Activated T-cell treated with anti-CD3 and anti-CD28 coated beads for 48 hours (primary cell): ENCODE measurements around the gene MICAL3.
"Not testable (repeated sequence)": the region's sequence is repeated elsewhere in the genome, so short reads cannot be mapped to it uniquely, and the experiment has no call there.

Experiments used
- DNase-seq: peaks from one replicate; pipeline ENCODE4 v3.0.0-alpha.2; 2020; ENCODE audit warnings: low read depth

The MICAL3 gene

DNA sequence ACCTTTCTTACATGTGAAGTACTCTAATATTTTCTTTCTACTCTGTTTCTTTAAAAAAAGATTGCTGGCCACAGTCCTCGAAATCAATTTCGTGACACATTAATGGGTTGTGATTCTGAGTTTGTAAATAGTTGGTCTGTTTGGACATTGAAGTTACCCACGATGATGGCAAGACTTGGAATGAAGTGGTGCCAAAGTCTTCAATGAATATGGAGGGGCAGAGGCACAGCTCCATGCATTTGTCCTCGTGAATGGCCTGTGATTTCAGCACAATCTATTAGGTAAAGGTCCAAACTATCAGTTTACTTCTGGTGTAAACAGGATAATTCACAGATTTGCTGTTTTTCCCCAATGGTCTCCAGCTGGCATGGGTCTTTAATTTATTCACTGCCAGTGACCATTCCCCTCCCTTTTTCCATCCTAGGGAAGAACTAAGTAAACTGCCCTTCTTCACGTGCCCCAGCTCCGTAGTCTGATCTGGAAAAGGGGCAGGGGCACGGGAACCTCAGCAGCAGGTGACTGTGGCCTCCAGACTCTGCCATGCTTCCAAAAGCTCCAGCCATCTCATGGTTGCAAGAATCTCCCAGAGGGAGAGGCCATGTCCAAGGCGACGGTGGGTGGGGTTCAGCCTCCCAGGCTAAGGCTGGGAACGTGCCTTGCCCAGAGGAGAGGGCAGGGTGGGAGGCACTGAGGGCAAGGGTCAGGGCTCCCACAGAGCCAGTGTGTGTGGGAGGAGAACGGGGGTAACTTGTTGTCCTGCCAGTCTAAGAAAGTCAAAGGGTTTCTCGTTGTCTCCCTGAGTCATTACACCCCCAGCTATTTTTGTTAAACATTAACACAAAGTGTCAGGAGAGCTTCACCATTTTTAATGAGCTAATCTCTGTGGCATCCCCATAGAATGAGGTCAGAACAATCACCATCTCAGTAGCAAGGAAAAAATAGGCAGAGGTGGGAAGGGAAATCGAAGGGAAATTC, 36.6 kb upstream of the MICAL3 start:
- DNase-seq = no peak

DNA sequence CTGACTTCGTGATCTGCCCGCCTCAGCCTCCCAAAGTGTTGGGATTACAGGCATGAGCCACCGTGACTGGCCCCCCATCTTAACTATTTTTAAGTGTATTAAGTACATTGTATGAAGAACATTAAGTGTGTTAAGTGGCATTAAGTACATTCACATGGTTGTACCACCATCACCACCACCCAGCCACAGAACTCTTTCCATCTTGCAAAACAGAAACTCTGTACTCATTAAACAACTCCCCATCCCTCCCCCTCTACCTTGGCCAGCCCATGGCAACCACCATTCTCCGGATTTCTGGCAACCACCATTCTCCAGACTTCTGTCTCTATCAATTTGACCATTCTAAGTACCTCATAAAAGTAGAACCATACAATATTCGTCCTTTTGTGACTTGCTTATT, 35.6 kb upstream of the MICAL3 start:
- DNase-seq = no peak

DNA sequence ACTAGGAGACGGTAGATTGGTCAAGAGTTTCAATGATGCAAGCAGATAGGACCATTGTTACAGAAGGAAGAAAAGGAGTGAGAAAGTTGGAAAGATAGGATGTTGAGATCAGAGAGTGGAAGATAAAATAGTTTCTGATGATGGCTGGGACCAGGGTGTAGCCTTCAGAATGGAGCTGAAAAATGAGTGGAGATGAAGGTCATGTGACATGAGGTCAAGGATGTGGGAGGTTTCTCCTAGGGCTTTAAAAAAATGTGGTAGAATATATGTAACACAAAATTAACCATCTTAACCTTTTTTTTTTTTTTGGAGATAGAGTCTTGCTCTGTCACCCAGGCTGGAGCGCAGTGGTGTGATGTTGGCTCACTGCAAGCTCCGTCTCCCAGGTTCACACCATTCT, 35.1 kb upstream of the MICAL3 start:
- DNase-seq = no peak

DNA sequence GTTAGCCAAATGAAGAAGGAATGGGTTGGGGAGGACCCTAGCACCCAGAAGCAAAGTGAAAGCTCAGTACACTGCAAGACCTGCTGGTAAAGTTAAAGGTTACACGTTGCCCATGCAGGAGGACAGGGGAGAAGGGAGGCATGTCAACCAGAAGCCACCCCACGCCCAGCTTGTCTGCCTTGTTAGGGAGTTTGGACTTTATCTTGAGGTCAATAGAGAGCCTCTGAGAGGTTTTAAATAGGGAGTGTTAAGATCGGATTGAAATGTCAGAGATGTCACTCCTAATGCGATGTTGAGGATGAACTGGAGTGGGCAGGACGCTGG, 34.7 kb upstream of the MICAL3 start:
- DNase-seq = no peak

DNA sequence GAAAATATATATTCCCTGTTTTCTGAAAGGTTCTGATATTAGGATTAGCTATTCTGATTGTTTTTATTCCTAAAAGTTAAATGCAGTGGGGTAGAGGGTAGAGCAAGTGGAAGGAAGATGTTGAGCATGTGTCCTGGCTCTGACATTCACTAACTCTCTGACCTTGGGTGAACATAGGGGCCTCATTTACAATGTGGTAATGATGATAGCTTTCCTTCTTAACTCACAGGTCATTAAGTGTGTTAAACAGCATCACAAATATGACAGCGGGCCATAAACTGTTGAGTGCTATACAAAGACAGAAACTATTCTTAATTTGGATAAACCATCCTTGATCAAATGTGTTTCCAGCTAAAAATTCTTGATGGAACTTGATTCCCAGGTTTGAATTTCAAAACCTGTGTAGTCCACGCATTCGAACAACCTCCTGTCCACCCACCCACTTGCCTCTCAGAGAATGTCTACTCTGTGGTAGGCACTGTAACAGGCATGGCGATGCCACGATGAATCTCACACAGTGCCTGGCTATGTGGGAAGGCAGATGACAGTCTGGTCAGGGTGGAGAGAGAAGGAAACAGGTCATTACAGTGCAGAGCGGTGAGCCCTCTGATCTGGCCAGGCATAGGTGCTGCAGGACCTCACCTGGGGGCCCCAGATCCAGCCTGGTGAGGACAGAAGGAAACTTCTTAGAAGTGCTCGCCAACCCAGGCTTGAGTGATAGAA, 34.2 kb upstream of the MICAL3 start:
- no peak for DNase-seq

DNA sequence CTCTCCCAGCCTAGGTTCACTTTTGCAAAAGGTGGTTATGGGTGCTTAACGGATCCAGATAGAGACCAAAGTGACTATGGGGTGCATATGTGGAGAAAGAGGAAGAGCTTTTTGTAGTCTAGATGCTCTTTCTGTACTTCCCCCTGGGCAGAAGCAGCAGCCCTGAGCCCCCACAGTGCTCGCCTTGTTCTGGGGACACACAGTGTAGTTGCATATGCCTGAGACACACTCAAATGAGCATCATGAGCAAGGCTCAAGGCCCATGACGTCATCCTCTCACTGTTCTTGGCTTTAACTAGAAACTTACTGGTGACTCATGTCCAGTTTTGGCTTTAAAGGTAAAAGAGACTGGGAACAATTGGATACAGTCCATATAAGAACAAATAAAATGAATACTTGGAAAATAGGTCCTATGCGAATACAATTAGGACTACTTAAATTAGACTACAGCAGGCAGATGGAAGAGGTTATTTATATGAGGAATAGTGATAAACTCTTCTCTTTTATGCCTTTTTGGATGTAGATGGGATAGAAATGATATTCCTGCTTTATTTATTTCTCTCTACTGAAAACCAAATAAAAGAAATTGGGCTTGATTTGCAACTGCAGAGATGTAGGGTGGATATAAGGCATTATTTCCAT, 33.3 kb upstream of the MICAL3 start:
- no peak for DNase-seq

DNA sequence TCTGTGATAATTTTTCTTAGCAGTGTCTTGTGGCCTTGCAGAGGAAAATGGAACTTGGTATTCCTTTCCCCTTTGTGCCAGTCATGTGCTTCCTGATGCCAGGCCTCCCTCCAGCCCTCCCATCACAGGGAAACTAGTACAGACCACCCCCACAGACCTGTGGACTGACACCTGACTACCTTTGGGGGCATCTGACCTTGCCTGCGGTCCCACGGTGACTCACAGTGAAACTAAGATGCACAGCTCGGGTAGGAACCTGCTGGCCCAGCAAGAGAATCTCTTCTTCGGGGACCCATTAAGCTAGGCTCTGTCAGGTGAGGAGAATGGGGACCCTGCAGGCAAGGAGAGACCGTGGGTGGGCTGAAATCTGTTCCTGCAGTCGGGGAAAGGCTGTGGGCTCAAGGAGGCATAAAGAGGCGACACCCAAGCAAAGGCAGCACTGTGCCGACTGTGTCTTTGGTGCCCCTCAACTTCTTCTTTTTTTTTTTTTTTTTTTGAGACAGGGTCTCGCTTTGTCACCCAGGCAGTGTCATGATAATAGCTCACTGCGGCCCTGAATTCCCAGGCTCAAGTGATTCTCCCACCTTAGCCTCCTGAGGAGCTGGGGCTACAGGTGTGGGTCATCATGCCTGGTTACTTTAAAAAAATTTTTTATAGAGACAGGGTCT, 32.6 kb upstream of the MICAL3 start:
- DNase-seq = no peak

DNA sequence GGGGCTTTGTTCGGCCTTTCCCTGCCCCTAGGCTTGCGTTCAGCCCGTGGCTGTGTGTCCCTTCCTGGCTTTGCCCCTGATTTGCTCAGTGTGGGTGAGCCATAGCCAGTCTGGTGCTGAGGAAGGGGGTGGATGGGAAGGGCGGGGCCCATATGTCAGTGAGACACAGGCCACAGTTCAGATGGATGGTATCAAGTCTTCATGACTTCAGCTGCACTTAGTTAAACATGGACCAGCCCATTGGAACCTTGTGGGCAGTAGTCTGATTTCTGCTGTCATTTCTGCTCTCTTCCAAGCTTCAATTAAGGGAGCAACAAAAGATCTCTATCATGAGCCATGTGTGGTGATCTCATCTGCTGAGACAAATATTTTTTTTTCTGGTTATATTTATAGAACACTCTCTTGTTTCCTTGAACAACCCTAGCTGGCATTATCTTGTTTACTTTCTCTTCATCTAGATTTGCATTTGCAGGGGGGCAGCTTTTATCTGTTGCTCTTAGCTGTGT, 31.9 kb upstream of the MICAL3 start:
- no peak for DNase-seq

DNA sequence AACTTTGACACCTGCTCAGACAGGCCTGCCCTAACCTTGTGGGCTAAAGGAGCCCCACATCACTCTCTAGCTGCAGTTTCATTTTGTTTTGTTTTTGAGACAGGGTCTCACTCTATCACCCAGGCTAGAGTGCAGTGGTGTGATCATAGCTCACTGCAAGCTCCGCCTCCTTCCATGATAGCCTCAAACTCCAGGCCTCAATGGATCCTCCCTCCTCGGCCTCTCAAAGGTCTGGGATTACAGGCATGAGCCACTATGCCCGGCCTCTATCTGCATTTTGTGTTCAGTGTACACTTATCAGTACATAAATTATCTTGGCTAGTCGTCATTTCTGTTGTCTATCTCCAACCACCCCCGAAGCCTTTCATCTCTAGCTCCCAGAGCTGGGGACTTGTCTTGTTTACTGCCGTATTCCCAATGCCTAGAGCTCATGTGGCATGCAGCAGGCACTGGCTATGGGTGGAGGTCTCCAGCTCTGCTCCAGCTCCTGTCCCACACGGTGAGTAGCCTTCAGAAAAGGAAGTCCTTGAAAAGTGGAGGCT, 31.3 kb upstream of the MICAL3 start:
- no peak for DNase-seq

DNA sequence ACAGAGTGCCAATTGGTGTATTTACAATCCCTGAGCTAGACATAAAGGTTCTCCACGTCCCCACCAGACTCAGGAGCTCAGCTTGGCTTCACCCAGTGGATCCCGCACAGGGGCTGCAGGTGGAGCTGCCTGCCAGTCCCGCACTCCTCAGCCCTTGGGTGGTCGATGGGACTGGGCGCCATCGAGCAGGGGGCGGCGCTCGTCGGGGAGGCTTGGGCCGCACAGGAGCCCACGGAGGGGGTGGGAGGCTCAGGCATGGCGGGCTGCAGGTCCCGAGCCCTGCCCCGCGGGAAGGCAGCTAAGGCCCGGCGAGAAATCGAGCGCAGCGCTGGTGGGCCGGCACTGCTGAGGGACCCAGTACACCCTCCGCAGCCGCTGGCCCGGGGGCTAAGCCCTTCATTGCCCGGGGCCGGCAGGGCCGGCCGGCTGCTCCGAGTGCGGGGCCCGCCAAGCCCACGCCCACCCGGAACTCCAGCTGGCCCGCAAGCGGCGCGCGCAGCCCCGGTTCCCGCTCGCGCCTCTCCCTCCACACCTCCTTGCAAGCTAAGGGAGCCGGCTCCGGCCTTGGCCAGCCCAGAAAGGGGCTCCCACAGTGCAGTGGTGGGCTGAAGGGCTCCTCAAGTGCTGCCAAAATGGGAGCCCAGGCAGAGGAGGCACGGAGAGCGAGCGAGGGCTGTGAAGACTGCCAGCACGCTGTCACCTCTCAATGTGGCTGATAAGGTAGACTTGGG, 29.0 kb upstream of the MICAL3 start:
- DNase-seq = not testable (repeated sequence)

DNA sequence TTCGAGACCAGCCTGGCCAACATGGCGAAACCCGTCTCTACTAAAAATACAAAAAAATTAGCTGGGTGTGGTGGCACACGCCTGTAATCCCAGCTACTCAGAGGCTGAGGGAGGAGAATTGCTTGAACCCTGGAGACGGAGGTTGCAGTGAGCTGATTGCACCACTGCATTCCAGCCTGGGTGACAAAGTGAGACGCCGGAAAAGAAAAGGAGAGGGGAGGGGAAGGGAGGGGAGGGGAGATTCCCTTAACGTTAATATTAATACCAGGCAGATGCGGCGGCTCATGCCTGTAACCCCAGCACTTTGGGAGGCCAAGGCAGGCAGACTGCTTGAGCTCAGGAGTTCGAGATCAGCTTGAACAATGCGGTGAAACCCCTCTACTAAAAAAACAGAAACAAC, 26.8 kb upstream of the MICAL3 start:
- not testable (repeated sequence) for DNase-seq

DNA sequence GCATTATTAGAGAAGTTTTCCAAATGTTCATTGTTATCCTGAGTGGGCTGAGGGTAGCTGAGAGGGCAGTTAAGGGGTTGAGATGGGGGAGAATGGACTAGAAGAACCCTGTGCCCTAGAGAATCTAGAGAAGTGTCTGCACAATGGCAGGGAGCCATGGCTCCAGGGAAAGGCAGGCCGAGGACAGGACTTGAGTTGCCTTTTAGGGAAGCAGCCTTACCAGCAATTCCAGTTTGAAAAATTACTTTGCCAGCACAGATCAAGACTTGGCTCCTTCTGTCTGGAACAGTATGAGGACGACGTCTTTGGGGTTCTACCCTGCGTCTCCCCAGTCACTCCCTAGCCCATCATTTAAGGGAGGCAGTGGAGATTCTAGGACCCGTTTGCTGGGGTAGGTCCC, 25.7 kb upstream of the MICAL3 start:
- DNase-seq = no peak

DNA sequence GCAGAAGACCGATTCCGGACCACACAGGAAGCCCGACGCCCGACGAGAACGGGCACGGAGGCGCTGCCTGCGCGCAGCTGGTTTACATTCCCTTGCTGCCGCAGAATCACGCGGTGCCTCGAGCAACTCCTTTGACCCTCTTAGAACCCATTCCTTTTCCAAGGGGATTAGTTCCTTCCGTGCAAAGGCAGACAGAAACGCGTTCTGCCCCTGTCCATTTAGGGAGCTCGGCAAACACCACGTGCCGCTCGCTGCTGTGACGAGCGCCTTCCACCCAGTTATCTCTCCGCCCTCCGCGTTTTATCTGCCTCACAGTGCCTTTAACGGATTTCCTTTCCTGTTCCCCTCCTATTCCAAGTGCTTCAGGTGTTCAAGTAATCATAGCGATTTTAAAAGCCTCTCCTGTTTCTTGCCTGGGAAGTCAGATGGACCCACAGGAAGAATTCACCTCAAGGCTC, 24.1 kb upstream of the MICAL3 start:
- no peak for DNase-seq

DNA sequence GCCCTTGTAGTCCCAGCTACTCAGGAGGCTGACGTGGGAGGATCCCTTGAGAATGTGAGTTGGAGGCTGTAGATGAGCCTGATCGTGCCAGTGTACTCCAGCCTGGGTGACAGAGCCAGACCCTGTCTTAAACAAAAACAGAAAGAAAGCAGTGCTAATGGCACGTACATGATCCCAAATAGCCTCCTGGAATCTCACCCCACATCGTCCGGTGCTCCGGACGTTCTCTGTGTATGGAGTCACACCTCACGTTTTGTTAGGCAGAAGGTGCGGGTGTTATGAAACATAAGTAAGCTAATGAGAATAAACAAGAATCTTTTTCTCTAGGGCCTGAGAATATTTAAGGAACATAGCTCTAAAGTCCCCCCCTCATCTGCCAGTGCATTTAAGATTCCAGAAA, 23.7 kb upstream of the MICAL3 start:
- DNase-seq = no peak

DNA sequence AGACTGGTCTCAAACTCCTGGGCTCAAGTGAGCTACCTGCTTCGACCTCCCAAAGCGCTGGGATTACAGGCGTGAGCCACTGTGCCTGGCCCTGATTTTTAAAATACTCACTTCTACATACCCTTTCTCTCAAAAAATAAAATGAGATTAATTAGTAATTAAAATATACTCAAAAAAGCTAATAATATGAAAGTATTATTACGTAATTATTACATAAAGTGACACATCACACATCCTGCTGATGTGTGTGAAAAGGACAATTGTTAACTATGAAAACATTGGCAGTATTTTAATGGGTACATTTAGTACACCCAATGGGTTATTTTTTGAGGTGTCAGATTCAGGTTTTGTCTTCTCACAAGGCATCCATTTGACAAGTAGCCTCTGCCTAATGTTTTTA, 21.4 kb upstream of the MICAL3 start:
- DNase-seq = no peak

DNA sequence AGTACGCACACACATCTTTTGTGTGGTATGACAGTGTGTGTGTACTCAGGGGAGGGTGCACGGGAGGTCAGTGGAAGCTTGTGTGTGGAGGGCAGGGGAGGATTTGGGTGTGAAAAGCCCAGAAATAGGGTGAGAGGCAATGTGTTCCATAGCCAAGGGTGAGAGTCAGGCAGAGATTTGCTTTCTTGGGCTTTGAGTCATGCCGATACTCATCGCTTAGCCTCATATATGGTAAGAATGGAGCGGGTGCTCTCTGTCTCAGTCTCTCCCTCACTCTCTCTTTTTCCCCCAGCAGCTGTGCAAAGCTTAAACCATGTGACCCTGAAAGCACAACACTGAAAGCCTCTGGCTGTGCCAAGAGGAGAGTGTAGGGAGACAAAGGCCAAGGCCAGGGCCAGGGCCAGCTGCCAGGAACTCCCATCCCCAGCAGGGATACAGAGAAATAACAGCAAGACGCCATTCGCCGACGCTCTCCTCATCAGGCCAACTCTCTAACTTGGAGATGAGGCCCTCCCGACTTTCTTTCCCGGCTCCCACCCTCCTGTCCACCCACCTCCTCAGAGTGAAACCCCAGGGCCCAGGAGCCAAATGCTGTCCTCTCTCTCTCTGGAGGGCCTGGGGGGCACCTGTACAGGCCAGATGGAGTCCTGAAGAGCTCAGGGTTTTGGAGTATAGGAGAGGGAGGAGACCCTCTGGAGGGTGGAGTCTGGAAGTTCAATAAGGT, 20.3 kb upstream of the MICAL3 start:
- no peak for DNase-seq

DNA sequence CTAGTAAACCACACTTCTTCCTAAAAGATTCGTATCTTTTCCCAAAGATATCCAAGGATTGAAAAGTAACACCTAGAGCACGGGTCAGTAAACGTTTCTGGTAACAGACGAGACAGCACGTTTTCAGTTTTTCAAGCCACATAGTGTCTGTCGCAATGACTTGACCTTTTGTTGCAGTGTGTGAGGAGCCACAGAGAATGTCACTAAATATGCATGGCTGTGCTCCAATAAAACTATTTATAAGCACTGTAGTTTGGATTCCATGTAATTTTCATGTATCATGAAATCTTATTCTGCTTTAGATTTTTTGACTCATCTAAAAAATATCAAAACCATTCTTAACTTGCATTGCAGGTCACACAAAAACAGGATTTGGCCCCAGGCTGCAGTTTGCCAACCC, 18.3 kb upstream of the MICAL3 start:
- no peak for DNase-seq

DNA sequence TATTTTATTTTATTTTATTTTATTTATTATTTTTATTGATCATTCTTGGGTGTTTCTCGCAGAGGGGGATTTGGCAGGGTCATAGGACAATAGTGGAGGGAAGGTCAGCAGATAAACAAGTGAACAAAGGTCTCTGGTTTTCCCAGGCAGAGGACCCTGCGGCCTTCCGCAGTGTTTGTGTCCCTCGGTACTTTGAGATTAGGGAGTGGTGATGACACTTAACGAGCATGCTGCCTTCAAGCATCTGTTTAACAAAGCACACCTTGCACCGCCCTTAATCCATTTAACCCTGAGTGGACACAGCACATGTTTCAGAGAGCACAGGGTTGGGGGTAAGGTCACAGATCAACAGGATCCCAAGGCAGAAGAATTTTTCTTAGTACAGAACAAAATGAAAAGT, 16.5 kb upstream of the MICAL3 start:
- DNase-seq = not testable (repeated sequence)

DNA sequence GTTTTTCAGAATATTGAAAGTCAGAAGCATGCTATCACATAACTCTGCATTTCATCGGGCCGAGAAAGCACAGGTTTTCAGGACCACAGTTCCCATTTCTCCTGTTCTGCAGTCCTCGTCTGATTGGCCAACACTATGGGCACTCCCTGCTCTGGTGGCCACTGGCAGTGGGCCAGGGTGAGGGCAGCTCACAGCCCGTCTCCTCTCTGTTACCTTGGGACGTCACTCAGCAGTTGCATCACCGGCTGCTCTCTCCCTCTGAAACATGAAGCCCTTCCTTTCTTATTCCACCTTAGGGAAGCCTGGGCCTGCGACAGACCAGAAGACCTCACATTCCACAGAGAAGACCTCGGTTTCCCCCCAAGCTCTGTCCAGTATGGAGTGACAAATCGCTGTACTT, 11.4 kb upstream of the MICAL3 start:
- DNase-seq = no peak

DNA sequence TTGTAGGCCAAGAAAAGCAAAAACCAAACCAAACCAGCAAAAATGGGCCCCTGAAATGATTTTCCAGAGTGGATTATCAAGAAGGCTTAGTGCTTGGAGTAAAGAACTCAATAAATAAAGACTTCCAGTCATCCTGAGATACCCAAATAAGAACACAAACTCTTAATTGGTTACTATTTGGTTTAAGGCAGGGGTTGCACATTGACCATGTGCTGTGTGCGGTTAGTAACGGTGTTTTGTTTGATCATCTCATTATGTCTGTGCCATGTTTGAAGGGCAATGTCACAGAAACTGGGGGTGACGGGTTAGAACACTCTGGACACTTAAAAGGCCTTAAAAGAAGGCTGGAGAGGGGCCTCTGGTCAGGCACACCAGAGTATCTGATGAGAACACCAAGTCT, 9.7 kb upstream of the MICAL3 start:
- DNase-seq = no peak
